NCI-H524 (cell line): ENCODE results near the gene BPTF.
"Not testable (repeated sequence)": the region's sequence is repeated elsewhere in the genome, so short reads cannot be mapped to it uniquely, and the experiment has no call there.

Source experiments
- DNase-seq, 2 experiments: peaks; one replicate each; lab custom pipeline; 2025; lab: John Stamatoyannopoulos, UW

The BPTF gene

GRCh38 chr17:67824735-67825626 is at the start of gene BPTF:
TSS of gene BPTF (plus strand) at chr17:67825503. CDS start at chr17:67825725, 222 bp downstream.
- DNase-seq = peak; percentile 84 to 92

- DNase-seq = peak in 1 of 2 experiments; percentile 21
These were observed 46.1 kb upstream of the BPTF start for GRCh38 chr17:67779098-67779672.

- no peak for DNase-seq
These were observed 40.8 kb upstream of the BPTF start for GRCh38 chr17:67784364-67785121.

- no peak for DNase-seq
These were observed 40.2 kb upstream of the BPTF start for GRCh38 chr17:67785122-67785477.

GRCh38 chr17:67785504-67785903 is 39.8 kb upstream of the BPTF start:
- no peak for DNase-seq

GRCh38 chr17:67800495-67800928 is 24.8 kb upstream of the BPTF start:
- DNase-seq = peak; percentile 65 to 71

- no peak for DNase-seq
These were observed 23.6 kb upstream of the BPTF start for GRCh38 chr17:67801626-67802175.

GRCh38 chr17:67810464-67810863 is 14.8 kb upstream of the BPTF start:
- DNase-seq = no peak

- DNase-seq = not testable (repeated sequence)
These were observed 12.9 kb upstream of the BPTF start for GRCh38 chr17:67812380-67812779.

GRCh38 chr17:67813803-67814180 is 11.5 kb upstream of the BPTF start:
- no peak for DNase-seq

GRCh38 chr17:67818110-67819002 is 6.9 kb upstream of the BPTF start:
- no peak for DNase-seq

GRCh38 chr17:67819722-67820121 is 5.6 kb upstream of the BPTF start:
- DNase-seq = no peak

GRCh38 chr17:67821871-67822367 is 3.4 kb upstream of the BPTF start:
- no peak for DNase-seq

- peak; percentile 52 to 55 for DNase-seq
These were observed 611 bp downstream of the BPTF start for GRCh38 chr17:67825627-67826601.

GRCh38 chr17:67829331-67829730 is 4.0 kb downstream of the BPTF start:
- DNase-seq = no peak

- DNase-seq = peak; percentile 7 to 53
These were observed 5.1 kb downstream of the BPTF start for GRCh38 chr17:67830440-67830839.

GRCh38 chr17:67831268-67831667 is 6.0 kb downstream of the BPTF start:
- DNase-seq = no peak

- DNase-seq = no peak
These were observed 7.8 kb downstream of the BPTF start for GRCh38 chr17:67833134-67833533.

GRCh38 chr17:67833946-67834631 is 8.8 kb downstream of the BPTF start:
- DNase-seq = peak in 1 of 2 experiments; percentile 7
